B cell (primary cell): ENCODE results near the gene ENOX1.

Experiments
- EZH2 ChIP-seq: IDR thresholded peaks from 2 replicates; pipeline ENCODE4 v1.6.1; 2012; ENCODE audit warnings: borderline replicate concordance, low read depth, mild to moderate bottlenecking, moderate library complexity, low read length; ENCODE audit not compliant: insufficient read depth, poor library complexity, severe bottlenecking
- TF ChIP-seq, protein P1 (sequence below): fragments of 200-600 bp; IDR thresholded peaks from one replicate; pipeline ENCODE4 v1.8.0; 2022; ENCODE audit warnings: antibody characterized with exemption, mild to moderate bottlenecking

DNA sequence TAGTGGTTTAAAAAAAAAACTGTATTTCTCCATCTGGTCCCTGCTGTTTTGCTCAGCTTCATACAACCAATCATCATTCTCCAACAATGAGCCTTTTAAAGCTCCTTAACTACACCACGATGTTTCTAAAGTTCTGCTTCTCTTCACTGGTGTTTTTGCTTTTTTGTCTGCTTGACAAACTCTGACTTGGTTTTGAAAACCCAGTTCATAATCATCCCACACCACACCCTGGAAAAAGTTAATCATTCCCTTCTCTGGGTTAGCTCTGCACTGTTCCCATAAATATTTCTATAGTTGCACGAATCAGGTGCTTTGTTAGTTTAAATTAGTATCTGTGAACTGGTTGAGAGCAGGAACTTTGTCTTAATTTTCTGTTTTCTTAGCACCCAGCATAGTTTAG, 217.1 kb downstream of the ENOX1 start:
- TF ChIP-seq, protein P1, sequence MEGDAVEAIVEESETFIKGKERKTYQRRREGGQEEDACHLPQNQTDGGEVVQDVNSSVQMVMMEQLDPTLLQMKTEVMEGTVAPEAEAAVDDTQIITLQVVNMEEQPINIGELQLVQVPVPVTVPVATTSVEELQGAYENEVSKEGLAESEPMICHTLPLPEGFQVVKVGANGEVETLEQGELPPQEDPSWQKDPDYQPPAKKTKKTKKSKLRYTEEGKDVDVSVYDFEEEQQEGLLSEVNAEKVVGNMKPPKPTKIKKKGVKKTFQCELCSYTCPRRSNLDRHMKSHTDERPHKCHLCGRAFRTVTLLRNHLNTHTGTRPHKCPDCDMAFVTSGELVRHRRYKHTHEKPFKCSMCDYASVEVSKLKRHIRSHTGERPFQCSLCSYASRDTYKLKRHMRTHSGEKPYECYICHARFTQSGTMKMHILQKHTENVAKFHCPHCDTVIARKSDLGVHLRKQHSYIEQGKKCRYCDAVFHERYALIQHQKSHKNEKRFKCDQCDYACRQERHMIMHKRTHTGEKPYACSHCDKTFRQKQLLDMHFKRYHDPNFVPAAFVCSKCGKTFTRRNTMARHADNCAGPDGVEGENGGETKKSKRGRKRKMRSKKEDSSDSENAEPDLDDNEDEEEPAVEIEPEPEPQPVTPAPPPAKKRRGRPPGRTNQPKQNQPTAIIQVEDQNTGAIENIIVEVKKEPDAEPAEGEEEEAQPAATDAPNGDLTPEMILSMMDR: no peak
- TF ChIP-seq EZH2: no peak
